SK-N-SH (cell line): Measurements from ENCODE around the gene EGFLAM. TPM values are rescaled to one million over a fixed set of nuclear protein-coding genes. Genes with fewer than 3 reads are reported as not detected.

Experiments
- CTCF ChIA-PET: fragments of 300-600, 350-600 bp; formaldehyde crosslinking; extraction: SDS; loops from one replicate; lab custom pipeline; 2021; lab: Yijun Ruan, JAX
- POLR2A ChIA-PET: fragments of 350-600 bp; sonication (Branson Sonifier 250); formaldehyde crosslinking; extraction: SDS; loops from one replicate; lab custom pipeline; 2020; ENCODE audit warnings: antibody characterized with exemption, inconsistent platforms; lab: Yijun Ruan, JAX
- DNase-seq: peaks from one replicate; pipeline ENCODE4 v3.0.0; 2012
- H2AFZ ChIP-seq: fragments of 200-600 bp; sonication (generic); 2 replicates; pipeline ENCODE4 v1.8.1; 2016; ENCODE audit warnings: antibody characterized with exemption, mild to moderate bottlenecking, low read depth
- H3F3A ChIP-seq: fragments of 200-600 bp; sonication (generic); replicated peaks from 2 replicates; pipeline ENCODE3; 2016; ENCODE audit warnings: antibody characterized with exemption, mild to moderate bottlenecking; ENCODE audit not compliant: insufficient read depth
- H3K27ac ChIP-seq, 2 experiments: fragments of 200-500 bp in 1 of 2; fragments of 200-600 bp in 1 of 2; sonication (Bioruptor generic) in 1 of 2; sonication (generic), shearing (Covaris generic) in 1 of 2; 2 replicates each; pipeline versions ENCODE4 v1.5.1 to v1.6.1; 2014 to 2016; ENCODE audit warnings: low read depth in 2 of 2, inconsistent platforms in 1 of 2, low read length in 1 of 2, mild to moderate bottlenecking in 1 of 2, mixed read lengths in 1 of 2
- H3K27me3 ChIP-seq: fragments of 200-600 bp; sonication (generic), shearing (Covaris generic); 2 replicates; pipeline ENCODE4 v1.6.1; 2016; ENCODE audit warnings: mixed run types; ENCODE audit not compliant: insufficient read depth
- H3K36me3 ChIP-seq, 2 experiments: fragments of 200-500 bp in 1 of 2; fragments of 200-600 bp in 1 of 2; sonication (Bioruptor generic) in 1 of 2; sonication (generic) in 1 of 2; replicated peaks in 1 of 2; 2 replicates each; pipeline versions ENCODE3 to v1.5.1; 2014 to 2016; ENCODE audit warnings: low read length in 1 of 2, mild to moderate bottlenecking in 1 of 2; ENCODE audit not compliant: insufficient read depth in 2 of 2, control insufficient read depth in 1 of 2
- H3K4me1 ChIP-seq, 2 experiments: fragments of 200-500 bp in 1 of 2; fragments of 200-600 bp in 1 of 2; sonication (Bioruptor generic) in 1 of 2; sonication (generic), shearing (Covaris generic) in 1 of 2; 2 replicates each; pipeline versions ENCODE4 v1.5.1 to v1.6.1; 2014 to 2016; ENCODE audit warnings: low read depth in 1 of 2, low read length in 1 of 2, mixed run types in 1 of 2; ENCODE audit not compliant: insufficient read depth in 2 of 2, control insufficient read depth in 1 of 2
- H3K4me2 ChIP-seq: fragments of 200-600 bp; sonication (generic), shearing (Covaris generic); 2 replicates; pipeline ENCODE4 v1.6.1; 2017; ENCODE audit warnings: mixed run types
- H3K4me3 ChIP-seq, 2 experiments: fragments of 200-500 bp in 1 of 2; fragments of 200-600 bp in 1 of 2; sonication (Bioruptor generic) in 1 of 2; sonication (generic), shearing (Covaris generic) in 1 of 2; 2 replicates each; pipeline versions ENCODE4 v1.5.1 to v1.8.1; 2014 to 2016; ENCODE audit warnings: low read depth in 2 of 2, inconsistent platforms in 1 of 2, low read length in 1 of 2, mild to moderate bottlenecking in 1 of 2, mixed read lengths in 1 of 2, moderate library complexity in 1 of 2
- H3K79me2 ChIP-seq: fragments of 200-600 bp; sonication (generic); 2 replicates; pipeline ENCODE4 v1.8.1; 2017; ENCODE audit warnings: mild to moderate bottlenecking; ENCODE audit not compliant: insufficient read depth
- H3K9ac ChIP-seq: fragments of 200-600 bp; sonication (generic); 2 replicates; pipeline ENCODE4 v1.6.1; 2017; ENCODE audit warnings: mixed run types
- H3K9me2 ChIP-seq: fragments of 200-600 bp; sonication (generic); 2 replicates; pipeline ENCODE4 v1.6.1; 2017; ENCODE audit warnings: mixed run types
- H3K9me3 ChIP-seq: fragments of 200-600 bp; sonication (generic); 2 replicates; pipeline ENCODE4 v1.6.1; 2017; ENCODE audit warnings: mixed run types, mild to moderate bottlenecking, moderate library complexity
- H4K20me1 ChIP-seq: fragments of 200-600 bp; sonication (generic); 2 replicates; pipeline ENCODE4 v1.6.1; 2017; ENCODE audit warnings: mild to moderate bottlenecking, mixed run types; ENCODE audit not compliant: insufficient read depth
- ELF1 ChIP-seq: IDR thresholded peaks from 2 replicates; pipeline ENCODE4 v1.4.0; 2012
- EP300 ChIP-seq, 2 experiments: IDR thresholded peaks; 2 replicates each; pipeline versions ENCODE4 v1.4.0 to v1.6.1; 2012; ENCODE audit warnings: borderline replicate concordance in 1 of 2, low read depth in 1 of 2, low read length in 1 of 2
- EZH2phosphoT487 ChIP-seq: fragments of 200-600 bp; sonication (generic); IDR thresholded peaks from 2 replicates; pipeline ENCODE4 v1.6.1; 2017; ENCODE audit warnings: low read depth, mixed run types, mild to moderate bottlenecking, antibody characterized with exemption, moderate library complexity, borderline replicate concordance
- FOXJ3 ChIP-seq: sonication (generic); formaldehyde crosslinking; IDR thresholded peaks from 2 replicates; pipeline ENCODE4 v1.5.1; 2020; ENCODE audit warnings: mild to moderate bottlenecking, missing genetic modification reagents
- GABPA ChIP-seq: IDR thresholded peaks from 2 replicates; pipeline ENCODE4 v1.4.0; 2012; ENCODE audit warnings: low read depth, mild to moderate bottlenecking
- GATA2 ChIP-seq: sonication (generic); formaldehyde crosslinking; IDR thresholded peaks from 2 replicates; pipeline ENCODE4 v1.5.0; 2020; ENCODE audit warnings: mild to moderate bottlenecking, missing genetic modification reagents
- MEF2A ChIP-seq: IDR thresholded peaks from 2 replicates; pipeline ENCODE4 v1.4.0; 2012; ENCODE audit warnings: low read depth, borderline replicate concordance
- NRF1 ChIP-seq: IDR thresholded peaks from 2 replicates; pipeline ENCODE4 v1.6.1; 2012; ENCODE audit warnings: low read depth, mild to moderate bottlenecking, low read length
- TEAD4 ChIP-seq: IDR thresholded peaks from 2 replicates; pipeline ENCODE4 v1.4.0; 2012; ENCODE audit warnings: mild to moderate bottlenecking, borderline replicate concordance; ENCODE audit not compliant: insufficient read depth
- YY1 ChIP-seq: IDR thresholded peaks from 2 replicates; pipeline ENCODE4 v1.4.0; 2012; ENCODE audit warnings: low read depth, mild to moderate bottlenecking
- WGBS: methylation state at CpG from one replicate; pipeline ENCODE4 v1.1.6; 2017; ENCODE audit warnings: low lambda C conversion rate; 5-methylcytosine and 5-hydroxymethylcytosine counted together
- polyA plus RNA-seq, 3 experiments: library from polyadenylated mRNA; depleted of rRNA; stranded (reverse); fragments of >200 nt; gene quantifications; 2 replicates each; pipeline ENCODE4 v1.2.3, GENCODE V29; 2012
- TF ChIP-seq, protein P1 (sequence below): IDR thresholded peaks from 2 replicates; pipeline ENCODE4 v1.6.1; 2012; ENCODE audit warnings: mild to moderate bottlenecking, low read depth, low read length, moderate library complexity
- TF ChIP-seq, protein P2 (sequence below): fragments of 200-600 bp; sonication (generic); IDR thresholded peaks from 2 replicates; pipeline ENCODE4 v1.6.1; 2017; ENCODE audit warnings: antibody characterized with exemption, mild to moderate bottlenecking, moderate library complexity
- TF ChIP-seq, protein P3 (sequence below): fragments of 150-350 bp; IDR thresholded peaks from 2 replicates; pipeline ENCODE4 v1.6.1; 2017; ENCODE audit warnings: antibody characterized with exemption, low read length, low read depth, borderline replicate concordance

The EGFLAM gene
- polyA plus RNA-seq, 1 of the 3 experiments (the other 2 are of a cell fraction): 0.05 TPM

DNA sequence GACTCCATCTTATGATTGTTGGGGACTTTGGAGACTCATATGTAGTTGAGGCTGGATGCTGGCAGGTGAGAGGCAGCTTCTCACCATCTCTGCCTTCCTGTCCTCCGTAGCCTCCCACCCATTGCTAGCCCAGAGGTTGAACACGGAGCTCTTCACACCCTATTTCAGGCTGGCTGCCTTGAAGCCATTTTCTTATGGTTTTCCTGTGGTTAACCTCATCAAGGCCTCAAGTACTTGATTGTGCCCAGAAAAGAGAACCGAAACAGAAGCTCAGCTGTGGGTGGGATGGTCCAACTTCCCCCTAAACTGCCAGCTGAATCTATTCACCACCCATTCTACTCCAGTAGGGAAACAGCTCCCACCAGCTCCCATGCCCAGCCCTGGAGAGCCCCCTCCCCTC is 195.1 kb downstream of the EGFLAM start:
- TF ChIP-seq, protein P1, sequence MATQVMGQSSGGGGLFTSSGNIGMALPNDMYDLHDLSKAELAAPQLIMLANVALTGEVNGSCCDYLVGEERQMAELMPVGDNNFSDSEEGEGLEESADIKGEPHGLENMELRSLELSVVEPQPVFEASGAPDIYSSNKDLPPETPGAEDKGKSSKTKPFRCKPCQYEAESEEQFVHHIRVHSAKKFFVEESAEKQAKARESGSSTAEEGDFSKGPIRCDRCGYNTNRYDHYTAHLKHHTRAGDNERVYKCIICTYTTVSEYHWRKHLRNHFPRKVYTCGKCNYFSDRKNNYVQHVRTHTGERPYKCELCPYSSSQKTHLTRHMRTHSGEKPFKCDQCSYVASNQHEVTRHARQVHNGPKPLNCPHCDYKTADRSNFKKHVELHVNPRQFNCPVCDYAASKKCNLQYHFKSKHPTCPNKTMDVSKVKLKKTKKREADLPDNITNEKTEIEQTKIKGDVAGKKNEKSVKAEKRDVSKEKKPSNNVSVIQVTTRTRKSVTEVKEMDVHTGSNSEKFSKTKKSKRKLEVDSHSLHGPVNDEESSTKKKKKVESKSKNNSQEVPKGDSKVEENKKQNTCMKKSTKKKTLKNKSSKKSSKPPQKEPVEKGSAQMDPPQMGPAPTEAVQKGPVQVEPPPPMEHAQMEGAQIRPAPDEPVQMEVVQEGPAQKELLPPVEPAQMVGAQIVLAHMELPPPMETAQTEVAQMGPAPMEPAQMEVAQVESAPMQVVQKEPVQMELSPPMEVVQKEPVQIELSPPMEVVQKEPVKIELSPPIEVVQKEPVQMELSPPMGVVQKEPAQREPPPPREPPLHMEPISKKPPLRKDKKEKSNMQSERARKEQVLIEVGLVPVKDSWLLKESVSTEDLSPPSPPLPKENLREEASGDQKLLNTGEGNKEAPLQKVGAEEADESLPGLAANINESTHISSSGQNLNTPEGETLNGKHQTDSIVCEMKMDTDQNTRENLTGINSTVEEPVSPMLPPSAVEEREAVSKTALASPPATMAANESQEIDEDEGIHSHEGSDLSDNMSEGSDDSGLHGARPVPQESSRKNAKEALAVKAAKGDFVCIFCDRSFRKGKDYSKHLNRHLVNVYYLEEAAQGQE: no peak
- TF ChIP-seq EZH2phosphoT487 (no peak), TEAD4 (no peak), FOXJ3 (CRISPR knock-in tag) (no peak), YY1 (no peak), ELF1 (no peak), MEF2A (no peak), GABPA (no peak), EP300 (IDR thresholded peaks at IDR 0.05; ENCODE audit: borderline replicate concordance in 1 of 2, low read depth in 1 of 2, low read length in 1 of 2) (no peak), NRF1 (no peak), GATA2 (CRISPR knock-in tag) (no peak)
- TF ChIP-seq, protein P2, sequence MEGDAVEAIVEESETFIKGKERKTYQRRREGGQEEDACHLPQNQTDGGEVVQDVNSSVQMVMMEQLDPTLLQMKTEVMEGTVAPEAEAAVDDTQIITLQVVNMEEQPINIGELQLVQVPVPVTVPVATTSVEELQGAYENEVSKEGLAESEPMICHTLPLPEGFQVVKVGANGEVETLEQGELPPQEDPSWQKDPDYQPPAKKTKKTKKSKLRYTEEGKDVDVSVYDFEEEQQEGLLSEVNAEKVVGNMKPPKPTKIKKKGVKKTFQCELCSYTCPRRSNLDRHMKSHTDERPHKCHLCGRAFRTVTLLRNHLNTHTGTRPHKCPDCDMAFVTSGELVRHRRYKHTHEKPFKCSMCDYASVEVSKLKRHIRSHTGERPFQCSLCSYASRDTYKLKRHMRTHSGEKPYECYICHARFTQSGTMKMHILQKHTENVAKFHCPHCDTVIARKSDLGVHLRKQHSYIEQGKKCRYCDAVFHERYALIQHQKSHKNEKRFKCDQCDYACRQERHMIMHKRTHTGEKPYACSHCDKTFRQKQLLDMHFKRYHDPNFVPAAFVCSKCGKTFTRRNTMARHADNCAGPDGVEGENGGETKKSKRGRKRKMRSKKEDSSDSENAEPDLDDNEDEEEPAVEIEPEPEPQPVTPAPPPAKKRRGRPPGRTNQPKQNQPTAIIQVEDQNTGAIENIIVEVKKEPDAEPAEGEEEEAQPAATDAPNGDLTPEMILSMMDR: no peak
- TF ChIP-seq, protein P3, sequence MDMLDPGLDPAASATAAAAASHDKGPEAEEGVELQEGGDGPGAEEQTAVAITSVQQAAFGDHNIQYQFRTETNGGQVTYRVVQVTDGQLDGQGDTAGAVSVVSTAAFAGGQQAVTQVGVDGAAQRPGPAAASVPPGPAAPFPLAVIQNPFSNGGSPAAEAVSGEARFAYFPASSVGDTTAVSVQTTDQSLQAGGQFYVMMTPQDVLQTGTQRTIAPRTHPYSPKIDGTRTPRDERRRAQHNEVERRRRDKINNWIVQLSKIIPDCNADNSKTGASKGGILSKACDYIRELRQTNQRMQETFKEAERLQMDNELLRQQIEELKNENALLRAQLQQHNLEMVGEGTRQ: no peak
- no peaks in the 10 kb centered on the region for H3K79me2 ChIP-seq
- H3K27me3 ChIP-seq: no peaks in the 10 kb centered on the region
- H3K4me1 ChIP-seq: peaks cover 0 to 10% of the 10 kb centered on the region in 2 experiments; a peak in 2 of 4 replicates
- H3K4me3 ChIP-seq: no peak overlapping the region
- H3K4me2 ChIP-seq: no peak overlapping the region
- POLR2A ChIA-PET: no interaction called here
- no peak for DNase-seq
- H3K9me2 ChIP-seq: no peaks in the 10 kb centered on the region
- CTCF ChIA-PET: interaction anchor here (0.7 to 7.9 kb wide), 3 partner anchors 11 to 356 kb away, joined by 3 to 58 read pairs (median 22); no protein-coding TSS in a partner anchor
- no peaks in the 10 kb centered on the region for H3F3A ChIP-seq
- no peaks in the 10 kb centered on the region for H3K9me3 ChIP-seq
- no peak overlapping the region for H3K27ac ChIP-seq
- no peaks in the 10 kb centered on the region for H4K20me1 ChIP-seq
- no peaks in the 10 kb centered on the region for H3K36me3 ChIP-seq
- H2AFZ ChIP-seq: no peak overlapping the region
- WGBS: 84% methylated on average over 3 of the region's 3 CpGs
- H3K9ac ChIP-seq: no peak overlapping the region
